ENCODE results near the gene SPACA7.
"Not testable (repeated sequence)": the region's sequence is repeated elsewhere in the genome, so short reads cannot be mapped to it uniquely, and the experiment has no call there.

The SPACA7 gene

DNA sequence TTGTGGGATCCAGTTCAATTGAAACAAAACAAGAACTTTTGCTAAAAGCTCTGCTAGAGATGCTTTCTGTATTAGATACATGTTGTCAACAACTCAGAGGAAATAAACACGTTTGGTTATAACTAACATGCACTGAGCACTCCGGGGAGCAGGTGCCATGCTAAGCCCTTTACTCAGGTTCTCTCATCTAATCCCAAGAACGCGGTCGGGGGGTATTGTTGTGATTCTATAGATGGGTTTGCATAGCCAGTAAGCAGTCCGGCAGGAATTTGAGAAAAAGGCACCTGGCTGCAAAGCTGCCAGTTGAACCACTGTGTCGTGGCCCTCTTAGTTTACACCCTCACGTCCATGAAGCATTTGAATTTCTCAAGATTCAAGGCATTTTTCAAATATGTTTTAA lies 24.3 kb upstream of the SPACA7 start:
- no peak for DNase-seq

DNA sequence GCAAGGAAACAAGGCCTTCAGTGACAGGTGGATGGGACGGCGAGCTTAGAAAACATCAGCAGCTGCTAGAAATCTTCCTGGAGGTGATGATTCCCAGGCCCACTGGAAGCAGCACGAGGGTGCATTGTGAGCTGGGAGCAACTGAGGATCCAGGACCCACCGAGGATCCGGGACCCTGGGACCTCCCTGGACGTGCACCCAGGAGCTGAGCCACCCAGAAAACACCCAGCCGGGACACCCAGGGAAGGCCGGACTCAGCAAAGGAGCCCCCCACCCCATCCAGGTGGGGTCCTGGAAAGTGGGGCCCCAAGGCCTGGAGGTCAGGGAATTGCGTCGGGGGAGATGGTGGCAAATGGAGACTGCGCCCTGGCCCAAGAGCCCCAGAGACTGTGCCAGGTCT lies 22.3 kb upstream of the SPACA7 start:
- DNase-seq: no peak

DNA sequence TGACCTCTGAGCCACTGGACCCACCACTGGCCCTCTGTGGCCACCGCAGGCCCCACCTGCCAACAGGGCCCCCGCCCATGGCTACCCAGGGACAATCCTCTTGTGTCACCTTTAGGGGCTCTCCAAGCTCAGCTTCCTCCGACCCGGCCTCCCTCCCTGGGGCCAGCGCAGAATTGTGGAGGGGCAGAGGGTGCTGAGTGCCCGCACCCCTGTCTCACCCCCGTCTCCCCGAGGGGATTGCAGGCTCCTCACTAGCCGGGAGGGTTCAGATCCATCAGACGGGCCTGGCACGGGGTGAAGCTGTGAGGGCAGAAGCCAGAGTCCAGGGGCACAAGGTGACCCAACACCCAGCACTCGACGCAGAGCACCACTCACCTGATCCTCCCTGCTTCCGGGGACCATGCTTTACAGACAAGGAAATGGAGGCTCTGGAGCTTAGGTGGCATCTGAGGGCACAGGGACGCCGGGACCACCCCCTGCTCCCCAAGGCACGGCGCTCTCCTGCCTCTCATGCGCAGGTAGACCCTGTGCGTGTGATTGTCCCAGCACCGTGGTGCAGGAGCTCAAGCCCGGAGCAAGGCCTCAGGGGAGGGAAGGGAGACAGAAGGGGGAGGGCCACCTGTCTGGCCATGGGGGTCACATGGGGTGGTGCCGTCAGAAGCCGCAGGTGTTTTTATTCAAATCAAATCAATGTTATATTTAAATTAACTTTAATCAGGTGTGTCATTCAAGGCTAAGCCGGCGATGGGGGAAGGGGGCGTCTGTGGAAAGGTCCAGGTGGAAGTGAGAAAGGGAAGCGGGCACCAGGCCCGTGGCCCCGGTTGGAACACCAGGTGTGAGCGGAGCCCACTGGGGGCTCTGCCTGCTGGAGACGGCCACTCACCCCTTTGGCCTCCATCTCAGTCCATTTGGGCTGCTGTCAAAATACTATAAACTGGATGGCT lies 21.6 kb upstream of the SPACA7 start:
- no peak for DNase-seq

DNA sequence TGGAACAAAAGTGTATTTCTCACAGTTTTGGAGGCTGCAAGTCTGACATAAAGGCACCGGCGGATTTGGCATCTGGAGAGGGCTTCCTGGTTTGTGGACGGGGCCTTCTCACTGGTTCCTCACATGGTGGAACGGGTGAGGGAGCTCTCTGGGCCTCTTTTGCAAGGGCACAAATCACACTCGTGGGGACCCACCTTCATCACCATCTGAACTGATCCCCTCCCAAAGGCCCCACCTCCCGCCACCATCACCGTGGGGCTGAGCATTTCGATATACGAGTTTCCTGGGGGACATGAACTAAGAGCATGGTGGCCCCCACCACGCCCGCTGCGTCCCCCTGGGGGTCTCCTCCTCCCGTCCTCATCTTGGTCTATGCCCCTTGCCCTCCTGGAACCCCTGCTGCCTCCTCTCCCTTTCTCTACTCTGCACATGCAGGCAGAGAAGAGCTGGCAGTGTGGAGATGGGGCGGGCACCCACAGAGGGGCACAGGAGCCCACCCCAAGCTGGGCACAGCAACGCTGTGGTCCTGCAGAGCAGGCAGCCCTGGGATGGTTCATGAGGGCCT lies 20.8 kb upstream of the SPACA7 start:
- DNase-seq: no peak

DNA sequence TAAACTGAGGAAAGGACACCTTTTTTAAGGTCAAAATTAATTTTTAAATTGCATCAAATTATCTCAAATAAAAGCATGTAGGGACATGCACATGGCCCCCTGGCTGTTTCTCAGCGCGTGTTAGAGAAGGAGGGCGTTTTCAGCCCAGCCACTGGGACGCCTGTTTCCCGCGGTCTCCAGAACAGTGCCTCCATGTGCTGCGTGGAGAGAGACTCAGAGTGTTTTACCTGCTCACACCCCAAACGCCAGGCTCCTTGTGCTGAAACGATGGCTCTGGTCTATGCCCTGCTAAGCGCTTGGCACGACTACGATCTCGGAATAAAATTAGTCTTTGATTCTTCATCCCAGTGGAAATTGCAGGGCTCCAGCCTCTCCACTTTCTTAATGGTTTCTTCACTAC lies 20.0 kb upstream of the SPACA7 start:
- DNase-seq: no peak

DNA sequence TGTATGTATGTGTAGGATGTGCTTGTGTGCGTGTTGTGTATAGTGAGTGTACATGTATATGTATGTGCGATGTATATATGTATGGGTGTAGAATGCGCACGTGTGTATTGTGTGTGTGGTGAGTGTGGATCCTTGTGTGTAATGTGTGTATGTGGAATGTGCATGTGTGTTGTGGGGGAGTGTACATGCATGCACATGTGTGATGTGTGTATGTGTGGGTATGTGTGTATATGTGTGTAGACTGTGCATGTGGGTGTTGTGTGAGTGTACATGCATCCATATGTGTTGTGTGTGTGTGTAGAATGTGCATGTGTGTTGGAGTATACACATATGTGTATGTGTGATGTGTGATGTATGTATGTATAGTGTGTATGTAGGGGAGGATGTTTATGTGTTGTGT lies 18.0 kb upstream of the SPACA7 start:
- DNase-seq: no peak

DNA sequence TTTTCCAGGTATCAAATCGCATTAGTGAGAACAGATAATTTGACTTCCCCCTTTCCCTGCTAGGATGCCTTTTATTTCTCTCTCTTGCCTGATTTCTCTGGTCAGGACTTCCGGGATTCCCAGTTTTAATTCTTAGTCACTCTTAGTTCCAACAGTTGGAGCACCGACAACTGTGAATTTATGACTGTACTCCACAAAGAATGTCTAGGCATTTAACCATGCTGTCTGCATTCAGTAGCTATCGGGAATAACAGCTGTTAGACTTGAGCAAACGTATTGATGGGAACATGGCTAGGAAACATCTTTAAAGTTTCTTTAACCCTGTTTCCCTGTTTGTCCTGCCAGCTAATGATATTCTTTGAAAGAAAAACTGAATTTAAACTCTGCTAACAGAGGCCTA lies 14.1 kb upstream of the SPACA7 start:
- no peak for DNase-seq

DNA sequence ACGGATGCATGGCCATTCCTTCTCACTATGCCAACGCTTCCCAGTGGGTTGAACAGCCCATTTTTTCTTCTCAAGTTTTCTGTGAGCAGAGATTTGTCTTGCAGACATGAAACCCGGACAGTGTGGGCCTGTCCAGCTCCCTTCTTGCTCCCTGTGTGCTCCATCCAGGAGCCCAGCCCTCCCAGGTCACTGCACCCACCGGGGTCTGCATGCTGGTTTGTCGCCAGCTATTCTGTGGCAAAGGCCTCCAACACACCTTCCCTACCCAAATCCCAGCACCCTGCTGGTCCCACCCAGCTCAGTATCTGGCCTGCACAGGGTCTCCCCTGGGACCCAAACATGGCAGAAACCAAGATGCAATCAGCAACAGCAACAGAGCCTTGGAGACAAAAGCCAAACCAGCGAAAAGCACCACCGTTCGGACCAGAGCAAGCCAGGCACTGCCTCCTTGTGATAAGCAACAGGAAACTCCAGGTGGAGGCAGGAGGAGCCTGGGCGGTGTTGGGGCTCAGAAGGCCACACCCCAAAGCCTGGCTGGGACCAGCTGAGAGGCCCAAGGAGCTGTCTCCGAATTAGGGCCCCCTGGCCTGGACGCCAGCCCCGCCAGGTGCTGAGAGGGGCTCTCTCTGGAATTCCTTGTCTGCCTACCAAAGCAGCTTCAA lies 12.2 kb upstream of the SPACA7 start:
- DNase-seq: no peak

DNA sequence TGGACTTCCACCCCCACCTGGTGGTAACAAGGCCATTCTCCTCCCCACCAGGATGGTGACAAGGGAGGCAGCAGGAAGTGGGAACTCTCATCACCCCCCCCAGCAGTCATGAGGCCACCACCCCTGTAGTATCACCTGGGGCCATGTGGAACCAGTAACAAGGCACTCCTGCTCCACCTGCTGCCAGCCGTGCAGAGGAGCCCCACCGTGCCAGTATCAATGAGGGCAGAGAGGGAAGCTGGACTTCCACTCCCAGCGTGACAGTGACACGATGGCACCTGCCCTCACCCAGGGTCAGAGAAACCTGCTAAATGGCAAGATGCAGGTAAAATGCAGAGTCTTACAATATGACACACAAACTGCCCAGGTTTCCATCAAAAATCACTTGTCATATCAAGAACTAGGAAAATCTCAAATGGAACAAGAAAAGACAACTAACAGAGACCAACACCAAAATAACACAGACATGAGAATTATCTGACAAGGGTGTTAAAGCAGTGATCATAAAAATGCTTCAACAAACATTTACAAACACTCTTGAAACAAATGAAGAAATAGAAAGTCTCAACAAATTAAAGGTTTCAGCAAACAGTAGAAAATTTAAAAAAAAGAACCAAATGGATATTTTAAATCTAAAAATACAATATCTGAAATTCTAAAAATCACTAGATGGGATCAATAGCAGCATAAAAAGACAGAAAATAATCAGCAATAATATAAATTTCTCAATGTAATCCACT lies 9.1 kb upstream of the SPACA7 start:
- no peak for DNase-seq

DNA sequence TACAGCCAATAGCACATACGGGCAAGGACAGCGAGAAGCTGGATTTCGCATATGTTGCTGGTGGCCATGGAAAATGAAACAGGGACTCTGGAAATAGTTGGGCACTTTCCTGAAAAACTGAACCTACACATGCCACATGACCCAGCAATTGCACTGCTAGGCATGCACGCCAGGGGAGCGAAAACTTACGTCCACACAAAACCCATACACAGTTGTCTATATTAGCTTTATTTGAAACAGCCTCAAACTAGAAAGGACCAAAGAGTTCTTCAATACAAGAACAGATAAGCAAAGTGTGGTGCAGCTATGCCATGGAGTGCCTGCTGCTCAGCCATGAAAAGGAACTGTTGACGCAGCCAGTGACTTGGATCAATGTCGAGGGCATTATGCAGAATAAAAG lies 7.3 kb upstream of the SPACA7 start:
- no peak for DNase-seq

DNA sequence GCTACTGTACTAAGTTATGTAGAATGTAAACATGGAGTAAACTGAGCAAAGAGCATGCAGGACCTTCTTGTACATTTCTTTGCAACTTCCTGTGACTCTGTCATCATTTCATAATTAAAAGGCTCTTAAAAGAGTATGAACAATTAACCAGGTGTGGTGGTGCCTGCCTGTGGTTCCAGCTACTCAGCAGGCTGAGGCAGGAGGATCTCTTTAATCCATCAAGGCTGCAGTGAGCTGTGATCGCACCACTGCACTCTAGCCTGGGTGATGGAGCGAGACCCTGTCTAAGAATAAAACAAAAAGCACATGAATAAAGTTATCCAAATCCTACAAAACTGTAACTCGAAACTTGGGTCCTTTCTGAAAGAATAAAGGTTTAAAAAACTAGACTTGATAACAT lies 5.8 kb upstream of the SPACA7 start:
- no peak for DNase-seq

DNA sequence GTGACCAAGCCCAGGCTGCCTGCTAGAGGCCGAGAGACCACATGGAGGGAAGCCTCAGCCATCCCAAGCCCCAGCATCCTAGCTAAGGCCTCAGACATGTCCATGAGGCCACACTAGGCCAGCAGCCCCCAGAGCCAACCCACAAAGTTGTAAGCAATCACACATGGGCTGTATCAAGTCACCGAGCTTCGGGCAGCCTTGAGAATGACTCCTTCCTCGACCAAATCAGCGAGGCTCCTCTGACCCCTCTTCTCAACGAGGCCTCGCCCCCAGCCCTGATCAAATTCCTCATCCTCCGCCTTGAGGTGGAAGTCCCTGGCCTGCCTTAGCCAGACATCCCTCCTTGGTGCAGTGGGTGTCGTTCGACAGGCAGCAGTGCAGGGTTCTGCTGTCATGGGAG lies 1.9 kb upstream of the SPACA7 start:
- no peak for DNase-seq

DNA sequence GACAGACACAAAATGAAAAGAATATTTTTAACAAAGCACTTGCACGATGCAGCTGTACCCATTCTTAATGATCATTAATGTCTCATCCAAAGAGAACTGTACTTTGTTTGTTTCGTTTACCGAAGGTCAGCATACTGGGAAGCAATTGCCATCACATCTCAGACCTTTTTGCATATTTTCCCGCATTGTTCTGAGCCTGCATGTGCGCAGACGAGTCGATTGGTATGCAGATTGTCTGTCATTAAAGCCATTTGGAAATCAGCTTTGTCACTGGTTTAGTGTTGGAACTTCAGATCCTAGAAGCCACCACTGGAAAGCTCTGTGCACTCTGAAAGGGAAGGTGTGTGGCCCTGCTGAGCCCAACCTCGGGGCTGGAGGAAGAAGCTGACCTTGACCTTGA lies 15.6 kb downstream of the SPACA7 start:
- DNase-seq: no peak

DNA sequence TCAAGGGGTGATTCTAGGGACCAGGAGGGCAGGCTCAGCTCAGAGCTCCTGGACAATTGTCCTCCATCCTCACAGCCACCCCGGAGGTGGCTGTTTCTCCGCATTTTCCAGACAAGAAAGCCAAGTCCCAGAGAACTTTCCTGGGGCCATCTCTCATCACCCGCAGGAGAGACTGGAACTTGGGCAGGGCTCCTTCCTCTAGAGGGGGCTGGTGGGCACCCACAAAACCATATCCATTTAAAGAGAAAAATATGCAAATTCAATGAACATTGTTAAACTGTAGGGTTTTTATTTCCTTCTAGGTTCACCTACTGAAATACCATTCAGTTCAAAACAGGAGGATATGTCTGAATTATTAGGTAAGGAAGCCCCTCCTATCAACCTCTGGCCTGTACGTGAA lies 16.6 kb downstream of the SPACA7 start:
- DNase-seq: no peak

DNA sequence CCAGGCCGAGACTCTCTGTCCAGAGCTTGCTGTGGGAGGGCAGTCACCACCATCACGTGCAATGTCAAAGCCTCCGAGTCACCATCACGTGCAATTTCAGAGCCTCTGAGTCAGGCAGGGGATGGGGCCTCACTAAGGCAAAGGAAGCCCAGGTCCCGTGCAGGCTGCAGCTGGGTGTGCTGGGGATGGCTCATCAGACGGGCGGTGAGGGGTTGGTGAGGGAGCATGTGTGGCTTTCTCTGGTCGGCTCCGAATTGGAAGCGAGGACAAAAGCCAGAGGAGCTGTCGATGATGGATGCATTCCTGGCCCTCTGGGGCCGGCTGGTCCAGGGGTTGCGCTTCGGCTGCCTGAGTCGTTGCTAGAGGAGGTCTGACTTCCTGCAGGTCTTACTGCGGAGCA lies 18.9 kb downstream of the SPACA7 start:
- DNase-seq: not testable (repeated sequence)

DNA sequence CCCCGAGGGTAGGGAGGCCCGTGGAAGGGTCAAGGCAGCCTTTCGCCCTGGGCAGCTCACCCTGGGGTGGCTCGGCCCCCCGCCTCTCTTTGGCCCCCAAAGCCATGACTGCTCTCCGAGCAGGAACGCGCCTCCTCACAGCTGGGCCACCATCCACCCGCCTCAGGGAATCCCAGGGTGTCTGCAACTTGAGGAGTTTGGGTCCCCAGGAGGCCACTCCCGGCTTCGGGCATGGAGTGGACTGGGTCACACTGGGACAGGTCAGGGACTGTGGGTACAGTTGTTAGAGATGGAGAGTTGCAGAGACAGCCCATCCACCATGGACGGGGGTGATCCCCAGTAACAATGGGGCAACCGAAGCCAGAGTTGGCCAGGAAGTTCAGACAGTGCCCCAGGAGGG lies 19.8 kb downstream of the SPACA7 start:
- DNase-seq: not testable (repeated sequence)

DNA sequence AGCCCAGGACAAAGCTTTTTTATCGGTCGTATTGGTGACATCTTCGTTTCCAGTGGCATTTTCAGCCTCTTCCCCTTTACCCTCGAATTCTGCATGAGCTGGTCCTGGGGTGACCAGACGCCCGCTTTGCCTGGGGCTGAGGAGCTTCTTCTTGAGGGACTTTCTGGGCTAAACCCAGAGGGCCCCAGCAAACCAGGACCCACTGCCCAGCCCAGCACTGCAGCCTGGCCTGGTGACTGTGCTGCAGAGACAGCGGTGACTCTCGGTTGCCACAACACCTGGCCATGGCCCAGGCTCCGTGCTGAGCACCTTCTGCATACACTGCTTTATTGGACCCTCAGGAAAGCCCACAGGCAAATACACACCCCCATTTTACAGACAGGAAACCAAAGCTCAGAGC lies 21.0 kb downstream of the SPACA7 start:
- DNase-seq: no peak

DNA sequence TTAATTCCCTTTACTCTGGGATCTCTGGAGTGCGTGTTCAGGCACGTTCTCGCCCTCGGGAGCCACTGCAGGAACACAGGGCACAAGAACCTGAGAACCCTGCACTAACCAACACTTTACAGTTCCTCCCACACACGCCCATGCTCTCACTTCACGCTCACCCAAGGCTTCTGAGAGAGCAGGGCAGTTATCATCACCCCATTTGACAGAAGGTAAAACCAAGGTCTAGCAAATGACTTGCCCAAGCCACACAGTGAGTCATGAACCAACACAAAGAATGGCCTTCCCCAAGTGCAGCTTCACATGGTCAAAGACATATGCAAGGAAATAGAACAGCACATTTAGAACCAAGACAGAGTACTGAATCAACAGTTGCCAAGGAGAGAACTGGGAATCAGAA lies 22.2 kb downstream of the SPACA7 start:
- DNase-seq: not testable (repeated sequence)

DNA sequence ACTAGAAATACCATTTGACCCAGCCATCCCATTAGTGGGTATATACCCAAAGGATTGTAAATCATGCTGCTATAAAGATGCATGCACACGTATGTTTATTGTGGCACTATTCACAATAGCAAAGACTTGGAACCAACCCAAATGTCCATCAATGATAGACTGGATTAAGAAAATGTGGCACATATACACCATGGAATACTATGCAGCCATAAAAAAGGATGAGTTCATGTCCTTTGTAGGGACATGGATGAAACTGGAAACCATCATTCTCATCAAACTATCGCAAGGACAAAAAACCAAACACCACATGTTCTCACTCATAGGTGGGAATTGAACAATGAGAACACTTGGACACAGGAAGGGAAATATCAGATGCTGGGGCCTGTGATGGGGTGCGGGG lies 33.7 kb downstream of the SPACA7 start:
- not testable (repeated sequence) for DNase-seq

DNA sequence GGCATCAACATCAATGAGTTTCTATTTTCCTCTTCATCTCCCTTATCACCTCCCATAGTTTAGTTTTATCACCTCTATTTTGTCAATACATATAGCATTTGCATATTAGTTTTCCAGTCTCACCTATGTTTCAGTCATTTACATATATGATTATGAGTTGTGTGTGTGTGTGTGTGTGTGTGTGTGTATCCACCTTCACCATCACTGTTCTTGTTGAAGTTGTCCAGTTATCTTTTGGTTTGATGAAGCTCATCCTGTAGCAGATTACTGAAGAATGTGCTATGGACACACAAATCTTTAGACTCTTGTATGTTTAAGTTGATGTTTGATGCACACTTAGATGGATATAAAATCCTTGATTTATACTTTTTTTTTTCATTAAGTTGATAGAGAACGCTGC lies 40.5 kb downstream of the SPACA7 start:
- DNase-seq: no peak

DNA sequence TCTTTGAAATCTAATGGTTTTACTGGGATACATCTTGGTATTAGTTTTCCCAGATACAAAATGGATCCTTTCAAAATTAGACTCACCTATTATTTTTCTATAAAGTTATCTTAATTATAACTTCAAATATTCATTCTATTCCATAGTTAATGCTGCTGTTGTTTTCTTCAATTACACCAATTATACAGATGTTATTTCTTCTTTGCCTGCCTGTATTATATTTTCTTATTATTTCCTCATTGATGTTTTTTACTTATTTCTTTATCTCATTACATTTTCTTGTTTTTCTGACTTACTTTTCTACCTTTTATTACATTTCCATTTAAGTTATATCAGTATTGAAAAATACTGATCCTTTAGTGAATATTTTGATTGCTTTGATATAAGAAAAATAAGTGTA lies 40.9 kb downstream of the SPACA7 start:
- no peak for DNase-seq

DNA sequence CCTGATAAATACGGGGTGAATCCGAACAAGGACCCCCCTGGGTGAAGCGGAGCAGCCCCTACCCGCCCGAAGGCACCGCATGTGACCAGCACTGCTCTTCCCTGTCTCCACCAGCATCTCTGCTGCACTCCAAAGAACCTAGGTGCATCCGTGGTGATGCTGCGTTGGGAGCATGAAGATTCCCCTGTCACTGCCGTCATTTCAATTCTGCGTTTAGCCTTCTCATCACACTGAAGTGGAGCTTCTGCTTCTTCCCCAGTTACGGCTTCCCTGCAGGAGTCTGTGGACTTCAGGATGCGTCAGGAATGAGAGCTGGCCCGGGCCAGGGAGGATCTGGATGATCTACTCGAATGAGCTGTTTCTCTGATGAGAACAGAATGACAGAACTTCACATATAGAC lies 47.9 kb downstream of the SPACA7 start:
- no peak for DNase-seq

DNA sequence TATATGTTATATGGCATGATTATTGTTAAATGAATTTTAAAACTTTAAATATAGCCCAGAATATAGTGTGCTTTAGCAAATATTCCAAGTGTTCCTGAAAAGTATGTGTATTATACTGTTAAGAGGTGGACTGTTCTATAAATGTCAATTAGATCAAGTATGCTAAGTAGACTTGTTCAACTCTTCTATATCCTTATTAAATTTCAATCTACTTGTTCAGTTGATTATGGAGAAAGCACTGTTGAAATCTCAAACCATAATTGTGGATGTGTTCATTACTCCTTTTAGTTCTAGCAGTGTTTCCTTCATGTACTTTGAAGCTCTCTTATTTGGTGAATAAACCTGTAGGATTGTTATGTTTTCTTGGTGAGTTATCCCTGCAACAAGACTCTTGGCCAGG lies 52.5 kb downstream of the SPACA7 start:
- DNase-seq: no peak

DNA sequence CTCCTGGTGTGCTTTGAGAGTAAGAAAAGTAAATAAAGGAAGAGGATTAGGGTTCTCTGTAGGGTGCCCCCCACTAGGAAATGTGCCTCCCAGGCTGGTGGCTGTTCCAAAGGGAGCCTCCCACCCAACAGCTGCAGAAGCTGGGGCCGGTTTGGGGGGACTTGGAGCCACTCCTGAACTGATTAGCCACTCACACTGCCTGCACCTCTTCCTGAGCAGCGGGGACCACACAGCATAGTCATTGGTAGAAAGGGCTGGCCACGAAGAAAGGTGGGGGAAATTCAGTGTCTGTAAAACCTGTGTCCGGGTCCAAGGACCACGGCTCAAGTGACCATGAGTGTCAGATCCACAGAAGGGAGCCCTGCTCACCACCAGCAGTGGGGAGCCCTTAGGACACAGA lies 55.6 kb downstream of the SPACA7 start:
- no peak for DNase-seq

Measured in KG1 (cell line).